GM18858 (cell line): ENCODE results near the gene CYP4F12.

Experiments used
- ATAC-seq: cut with Tn5 transposase; IDR thresholded peaks from one replicate; pipeline ENCODE4 v1.9.1; 2021; ENCODE audit not compliant: unreplicated experiment

CYP4F12 gene

GRCh38 chr19:15702534-15702930 is 29.6 kb downstream of the CYP4F12 start:
- no peak for ATAC-seq

GRCh38 chr19:15714638-15715037 is 41.8 kb downstream of the CYP4F12 start:
- ATAC-seq, result no peak

- no peak for ATAC-seq
Measured at GRCh38 chr19:15715642-15716041, 42.8 kb downstream of the CYP4F12 start.

GRCh38 chr19:15717809-15718208 is 44.9 kb downstream of the CYP4F12 start:
- ATAC-seq, result no peak

GRCh38 chr19:15721268-15721667 is 48.4 kb downstream of the CYP4F12 start:
- no peak for ATAC-seq

- ATAC-seq, result no peak
Measured at GRCh38 chr19:15722956-15723355, 50.1 kb downstream of the CYP4F12 start.

- no peak for ATAC-seq
Measured at GRCh38 chr19:15727724-15728123, 54.8 kb downstream of the CYP4F12 start, which contains the start of gene OR10H2. TSS of gene OR10H2 (plus strand) at chr19:15728024. CDS start at chr19:15728044, 20 bp downstream.

GRCh38 chr19:15730538-15730937 is 57.7 kb downstream of the CYP4F12 start:
- ATAC-seq, result no peak

- ATAC-seq, result no peak
Measured at GRCh38 chr19:15732388-15732787, 59.5 kb downstream of the CYP4F12 start.

GRCh38 chr19:15733895-15734294 is 61.0 kb downstream of the CYP4F12 start:
- ATAC-seq, result no peak

- no peak for ATAC-seq
Measured at GRCh38 chr19:15737722-15738121, 64.8 kb downstream of the CYP4F12 start, which contains the start of gene OR10H3. TSS of gene OR10H3 (plus strand) at chr19:15737985. CDS start at chr19:15741393, 3,408 bp downstream.

GRCh38 chr19:15740785-15741184 is 67.9 kb downstream of the CYP4F12 start:
- ATAC-seq, result no peak
